Fibroblast of skin of left biceps (primary cell): ENCODE measurements around the gene ANO4.
A peak's percentile ranks its signal among the peaks of the same experiment; 100 is the strongest.
"Not testable (repeated sequence)": the region's sequence is repeated elsewhere in the genome, so short reads cannot be mapped to it uniquely, and the experiment has no call there.

ENCODE experiments used
- DNase-seq, 2 experiments: peaks; one replicate each; pipeline ENCODE4 v3.0.0-alpha.2; 2013; ENCODE audit warnings: low read depth in 2 of 2

The ANO4 gene

GRCh38 chr12:101042211-101042610, 247.6 kb downstream of the ANO4 start:
- DNase-seq = no peak

GRCh38 chr12:101044512-101045059, 250.0 kb downstream of the ANO4 start:
- no peak for DNase-seq

- DNase-seq = no peak
Observed at GRCh38 chr12:101045486-101046464, 251.2 kb downstream of the ANO4 start.

GRCh38 chr12:101047652-101048051, 253.1 kb downstream of the ANO4 start:
- no peak for DNase-seq

GRCh38 chr12:101050631-101051030, 256.1 kb downstream of the ANO4 start:
- DNase-seq = no peak

- no peak for DNase-seq
Observed at GRCh38 chr12:101051151-101051550, 256.6 kb downstream of the ANO4 start.

- DNase-seq = peak; percentile 50 to 63
Observed at GRCh38 chr12:101051901-101052550, 257.4 kb downstream of the ANO4 start.

GRCh38 chr12:101053203-101053602, 258.6 kb downstream of the ANO4 start:
- DNase-seq = no peak

- DNase-seq = no peak
Observed at GRCh38 chr12:101055940-101056339, 261.4 kb downstream of the ANO4 start.

GRCh38 chr12:101062508-101062907, 267.9 kb downstream of the ANO4 start:
- not testable (repeated sequence) for DNase-seq

- no peak for DNase-seq
Observed at GRCh38 chr12:101064721-101065120, 270.1 kb downstream of the ANO4 start.

GRCh38 chr12:101066489-101066888, 271.9 kb downstream of the ANO4 start:
- no peak for DNase-seq

- DNase-seq = no peak
Observed at GRCh38 chr12:101068402-101068801, 273.8 kb downstream of the ANO4 start.

GRCh38 chr12:101068836-101069235, 274.3 kb downstream of the ANO4 start:
- no peak for DNase-seq

GRCh38 chr12:101074940-101075680, 280.5 kb downstream of the ANO4 start:
- no peak for DNase-seq

GRCh38 chr12:101076921-101077320, 282.3 kb downstream of the ANO4 start:
- no peak for DNase-seq

- no peak for DNase-seq
Observed at GRCh38 chr12:101077791-101078528, 283.4 kb downstream of the ANO4 start.

- DNase-seq = no peak
Observed at GRCh38 chr12:101078536-101079285, 284.1 kb downstream of the ANO4 start.

- no peak for DNase-seq
Observed at GRCh38 chr12:101082706-101083105, 288.1 kb downstream of the ANO4 start.

GRCh38 chr12:101086490-101087135, 292.0 kb downstream of the ANO4 start:
- peak; percentile 6 to 13 for DNase-seq
